Ishikawa (cell line): ENCODE data around the gene CLIC4.

Source experiments
- CEBPB ChIP-seq: IDR thresholded peaks from 2 replicates; pipeline ENCODE4 v1.6.1; 2012
- EGR1 ChIP-seq: IDR thresholded peaks from 2 replicates; pipeline ENCODE4 v1.6.1; 2012
- EP300 ChIP-seq: IDR thresholded peaks from 2 replicates; pipeline ENCODE4 v1.6.1; 2012; ENCODE audit warnings: borderline replicate concordance
- FOXM1 ChIP-seq: IDR thresholded peaks from 2 replicates; pipeline ENCODE4 v1.6.1; 2012; ENCODE audit warnings: low read depth, borderline replicate concordance
- MAX ChIP-seq: IDR thresholded peaks from 2 replicates; pipeline ENCODE4 v1.6.1; 2012
- NFIC ChIP-seq: IDR thresholded peaks from 2 replicates; pipeline ENCODE4 v1.6.1; 2012
- RAD21 ChIP-seq: IDR thresholded peaks from 2 replicates; pipeline ENCODE4 v1.6.1; 2012; ENCODE audit warnings: low read depth
- REST ChIP-seq: IDR thresholded peaks from 2 replicates; pipeline ENCODE4 v1.6.1; 2012; ENCODE audit warnings: low read depth, mild to moderate bottlenecking
- TAF1 ChIP-seq: IDR thresholded peaks from 2 replicates; pipeline ENCODE4 v1.6.1; 2012; ENCODE audit warnings: low read depth, mild to moderate bottlenecking
- TEAD4 ChIP-seq: IDR thresholded peaks from 2 replicates; pipeline ENCODE4 v1.6.1; 2012
- YY1 ChIP-seq: IDR thresholded peaks from 2 replicates; pipeline ENCODE4 v1.6.1; 2012; ENCODE audit warnings: low read depth
- TF ChIP-seq, protein P1 (sequence below): IDR thresholded peaks from 2 replicates; pipeline ENCODE4 v1.6.1; 2012

GRCh38 chr1:24768873-24769605 is 23.8 kb downstream of the CLIC4 start:
- no peak for TF ChIP-seq CEBPB
- no peak for TF ChIP-seq REST
- TF ChIP-seq RAD21: no peak
- no peak for TF ChIP-seq TEAD4
- no peak for TF ChIP-seq TAF1
- TF ChIP-seq EP300: no peak
- TF ChIP-seq YY1: no peak
- TF ChIP-seq FOXM1: no peak
- TF ChIP-seq MAX: no peak
- TF ChIP-seq EGR1: no peak
- TF ChIP-seq NFIC: no peak
- TF ChIP-seq, protein P1, sequence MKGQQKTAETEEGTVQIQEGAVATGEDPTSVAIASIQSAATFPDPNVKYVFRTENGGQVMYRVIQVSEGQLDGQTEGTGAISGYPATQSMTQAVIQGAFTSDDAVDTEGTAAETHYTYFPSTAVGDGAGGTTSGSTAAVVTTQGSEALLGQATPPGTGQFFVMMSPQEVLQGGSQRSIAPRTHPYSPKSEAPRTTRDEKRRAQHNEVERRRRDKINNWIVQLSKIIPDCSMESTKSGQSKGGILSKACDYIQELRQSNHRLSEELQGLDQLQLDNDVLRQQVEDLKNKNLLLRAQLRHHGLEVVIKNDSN: no peak
